DND-41 (cell line): ENCODE data around the gene C1QL2.

Experiments
- CTCF ChIP-seq: IDR thresholded peaks from 2 replicates; pipeline ENCODE4 v1.5.1; 2012; ENCODE audit warnings: borderline replicate concordance, low read length, moderate library complexity, mild to moderate bottlenecking; ENCODE audit not compliant: poor library complexity, severe bottlenecking; ENCODE audit errors: extremely low read depth
- EZH2 ChIP-seq: IDR thresholded peaks from 3 replicates; pipeline ENCODE4 v1.6.1; 2012; ENCODE audit warnings: borderline replicate concordance, low read depth, mild to moderate bottlenecking, moderate library complexity, low read length, inconsistent platforms; ENCODE audit not compliant: severe bottlenecking

GRCh38 chr2:119177838-119178190 is 19.3 kb upstream of the C1QL2 start:
- TF ChIP-seq CTCF (no peak), EZH2 (no peak)
